Glomerular endothelial cell (primary cell): ENCODE measurements around the gene IRF2BPL. TPM values are rescaled to one million over a fixed set of nuclear protein-coding genes. Genes with fewer than 3 reads are reported as not detected.

Source experiments
- DNase-seq: peaks from one replicate; pipeline ENCODE4 v3.0.0-alpha.2; 2011; ENCODE audit warnings: low read depth, low spot score; ENCODE audit errors: extremely low read depth
- total RNA-seq: library from RNA; depleted of rRNA; stranded (reverse); fragments of >200 nt; gene quantifications from 2 replicates; pipeline ENCODE4 v1.2.3, GENCODE V29; 2015

The IRF2BPL gene
- total RNA-seq, 1 donor from 2014 or later: 34.2 TPM

GRCh38 chr14:76995279-76996035 is 33.1 kb downstream of the IRF2BPL start:
- no peak for DNase-seq

GRCh38 chr14:76993752-76994151 is 34.8 kb downstream of the IRF2BPL start:
- DNase-seq: no peak

- no peak for DNase-seq
Measured at GRCh38 chr14:76990084-76990483, 38.4 kb downstream of the IRF2BPL start.

DNA sequence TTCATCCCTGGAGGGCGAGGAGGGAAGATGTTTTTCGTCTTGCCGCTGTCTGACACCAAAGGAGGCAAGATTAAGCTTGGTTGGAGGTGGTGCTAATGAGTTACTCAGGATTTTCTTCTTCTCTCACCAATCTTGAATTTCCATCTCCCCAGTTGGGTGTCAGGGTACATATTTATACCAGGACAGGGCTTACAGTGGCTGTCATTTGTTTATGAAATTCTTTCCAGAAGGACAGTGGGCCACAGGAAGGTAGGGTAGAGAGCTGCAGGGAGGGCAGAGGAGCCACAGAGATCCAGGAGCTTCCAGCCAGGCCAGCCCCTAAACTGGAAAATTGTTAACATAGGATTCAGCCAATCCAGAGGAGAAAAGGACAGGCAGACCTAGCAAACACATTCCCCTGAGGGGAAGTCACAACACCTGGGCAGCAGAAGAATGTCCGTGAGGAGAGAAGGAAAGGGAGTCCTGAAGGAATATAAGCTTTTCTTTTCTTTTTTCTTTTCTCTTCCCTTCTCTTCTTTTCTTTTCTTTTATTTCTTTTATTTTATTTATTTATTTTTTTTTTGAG is 40.5 kb downstream of the IRF2BPL start:
- no peak for DNase-seq

DNA sequence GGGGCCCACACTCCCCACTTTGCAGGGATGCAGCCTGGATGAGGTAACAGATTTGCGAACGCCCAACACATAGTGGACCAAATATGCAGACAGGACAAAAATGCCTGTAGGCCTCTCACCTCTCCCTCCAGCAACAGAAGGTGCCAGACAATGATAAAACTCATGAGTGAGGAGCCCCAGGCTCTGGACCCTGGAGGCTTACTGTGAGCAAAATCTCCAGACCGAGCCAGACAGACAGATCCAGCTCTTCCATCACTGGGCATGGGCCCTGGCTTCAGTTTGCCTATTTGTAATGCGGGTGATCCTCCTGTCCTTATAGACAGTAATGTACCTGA is 42.3 kb downstream of the IRF2BPL start:
- no peak for DNase-seq

DNA sequence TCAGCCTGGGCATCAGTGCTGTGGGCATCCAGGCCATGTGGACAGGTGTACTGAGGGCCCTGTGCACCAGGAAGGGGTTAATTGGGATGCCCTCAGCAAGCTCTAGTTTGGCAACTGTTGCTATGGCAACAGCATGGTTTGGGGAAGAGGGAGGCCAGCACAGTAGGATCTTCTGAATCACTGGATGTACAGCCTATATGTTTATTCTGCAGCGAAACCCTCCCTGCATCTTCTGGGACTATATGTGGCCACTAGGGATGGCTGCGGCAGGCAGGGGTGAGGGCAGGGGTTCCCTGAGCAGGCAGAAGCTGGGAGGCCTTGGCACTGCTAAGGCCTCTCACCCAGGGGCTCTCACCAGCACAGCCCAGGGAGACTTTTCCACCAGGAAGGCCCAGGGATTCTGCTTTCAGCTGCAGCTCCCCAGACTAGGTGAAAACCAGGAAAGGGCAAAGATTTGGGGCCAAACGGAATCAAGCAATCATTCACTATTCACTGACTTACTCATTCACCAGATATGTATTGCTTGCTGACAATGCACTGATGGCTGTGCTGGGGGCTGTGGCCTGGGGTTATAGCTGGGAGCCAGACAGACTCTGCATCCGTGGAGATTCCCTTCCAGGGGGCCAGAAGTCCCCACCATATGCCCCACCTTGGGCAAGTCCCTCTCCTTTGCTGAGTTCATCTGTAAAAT is 42.8 kb downstream of the IRF2BPL start:
- DNase-seq: no peak

DNA sequence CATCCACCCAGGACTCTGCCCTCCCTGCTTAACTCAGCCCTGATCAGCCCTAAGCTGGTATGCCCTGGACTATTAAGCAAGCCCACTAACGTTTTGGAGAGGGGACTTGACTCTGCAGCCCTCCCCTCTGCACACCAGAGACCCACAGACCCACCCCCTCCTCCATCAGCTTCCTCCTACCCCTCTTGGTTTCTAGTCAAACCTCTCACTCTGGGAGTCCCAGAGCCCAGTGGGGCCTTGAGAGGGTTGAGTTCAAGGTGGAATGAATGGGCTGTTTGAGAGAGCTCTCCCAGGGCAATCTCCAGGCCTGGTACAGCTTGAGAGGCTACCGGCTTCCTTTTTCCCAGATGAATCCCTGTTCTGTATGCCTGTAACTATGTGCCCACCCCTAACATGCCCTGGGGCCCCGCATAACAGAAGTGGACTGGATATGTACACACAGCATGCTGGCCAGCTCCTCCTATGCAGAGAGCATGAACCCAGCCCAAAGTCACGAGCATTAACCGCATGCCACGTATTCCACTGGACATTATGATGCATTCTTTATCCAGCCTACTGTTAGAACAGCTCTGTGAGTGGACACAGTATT is 43.6 kb downstream of the IRF2BPL start:
- no peak for DNase-seq

- DNase-seq: no peak
Measured at GRCh38 chr14:76984297-76984696, 44.2 kb downstream of the IRF2BPL start.

DNA sequence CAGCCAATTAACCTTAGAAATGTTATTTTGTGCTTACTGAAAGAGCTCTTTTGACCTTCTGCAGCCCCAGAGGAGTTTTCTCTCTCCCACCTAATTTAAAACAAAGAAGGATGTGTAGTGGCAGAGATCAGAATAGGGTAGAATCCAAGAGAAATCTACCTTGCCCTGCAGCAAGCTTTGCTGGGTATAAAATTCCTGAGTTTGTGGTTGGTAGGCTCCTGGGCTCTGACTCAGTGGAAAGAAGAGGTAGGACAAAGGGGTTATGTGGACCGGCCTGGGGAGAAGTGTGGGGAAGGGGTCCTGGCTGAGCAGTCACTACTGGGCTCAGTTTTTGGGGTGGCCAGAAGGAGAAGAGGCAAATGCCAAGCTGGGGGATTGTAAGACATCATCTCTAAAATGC is 46.8 kb downstream of the IRF2BPL start:
- no peak for DNase-seq

DNA sequence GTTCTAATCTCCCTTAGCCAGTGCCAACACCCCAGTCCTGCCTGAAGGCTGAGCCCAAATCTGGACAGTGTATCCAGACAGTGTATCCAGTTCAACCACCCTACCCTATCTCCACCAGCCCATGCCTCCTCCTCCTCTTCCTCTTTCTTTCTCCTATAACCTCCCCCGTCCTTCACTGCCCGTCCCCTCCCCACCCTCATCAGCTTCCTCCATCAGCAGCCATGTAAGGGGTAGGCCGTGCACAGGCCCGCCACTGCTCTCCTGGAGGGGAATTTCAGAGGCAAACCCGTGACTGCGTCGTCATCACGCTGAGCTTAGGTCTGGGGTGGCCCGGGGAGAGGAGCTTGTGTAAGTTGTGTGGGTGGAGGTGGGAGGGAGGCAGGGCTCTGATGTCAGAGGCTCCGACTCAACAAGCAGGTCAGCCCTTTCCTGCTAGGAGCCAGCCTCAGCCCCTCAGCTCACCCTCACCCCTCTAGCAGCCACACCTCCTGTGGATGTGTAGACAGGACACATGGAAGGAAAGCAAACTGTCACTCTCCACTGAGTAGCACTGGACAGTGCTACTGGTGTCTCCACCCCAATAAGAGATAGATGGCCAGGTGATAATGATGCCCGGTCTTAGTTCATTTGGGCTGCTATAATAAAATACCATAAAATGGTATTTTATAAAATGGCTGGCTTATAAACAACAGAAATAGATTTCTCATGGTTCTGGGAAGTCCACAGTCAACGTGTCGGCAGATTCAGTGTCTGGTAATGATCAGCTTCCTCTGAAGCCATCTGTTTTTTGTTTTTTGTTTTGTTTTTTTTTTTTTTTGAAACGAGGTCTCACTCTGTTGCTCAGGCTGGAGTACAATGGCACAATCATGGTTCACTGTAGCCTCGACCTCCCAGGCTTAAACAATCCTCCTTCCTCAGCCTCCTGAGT is 50.5 kb downstream of the IRF2BPL start:
- DNase-seq: no peak

DNA sequence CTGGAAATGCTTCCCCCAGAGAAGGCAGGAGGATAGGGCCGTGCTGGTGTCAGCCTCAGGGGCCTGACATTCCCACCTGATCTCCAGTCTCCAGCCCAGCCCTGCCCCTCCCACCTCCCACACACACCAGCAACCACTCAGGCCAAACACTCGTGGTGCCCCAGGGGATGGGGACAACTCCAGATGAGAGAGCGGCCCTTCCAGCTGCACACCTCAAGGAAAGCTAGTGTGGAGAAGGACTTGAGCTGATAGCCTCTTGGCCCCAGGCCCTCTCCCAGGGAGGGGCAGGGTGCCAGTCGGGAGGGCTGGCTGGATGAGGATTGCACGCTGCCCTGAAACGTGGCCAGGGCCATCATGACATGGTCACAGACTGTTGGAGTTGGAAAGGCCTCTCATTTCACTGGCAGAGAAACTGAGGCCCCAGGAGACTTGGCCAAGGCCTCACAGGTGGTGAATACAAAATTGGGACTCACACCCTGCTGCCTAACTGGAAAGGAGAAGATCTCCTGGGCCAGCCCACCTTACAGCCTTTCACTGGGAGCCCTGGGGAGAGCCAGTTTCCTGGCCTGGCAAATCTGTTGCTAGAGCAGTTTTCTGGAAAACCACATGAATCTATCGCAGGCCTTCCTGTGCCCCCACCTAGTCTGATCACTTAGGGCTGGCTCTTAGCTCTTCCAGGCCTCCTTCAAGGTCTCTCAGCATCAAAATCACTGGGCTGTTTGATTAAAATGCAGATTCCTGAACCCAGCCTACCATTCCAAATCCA is 52.1 kb downstream of the IRF2BPL start:
- no peak for DNase-seq

GRCh38 chr14:76975812-76976211 is 52.7 kb downstream of the IRF2BPL start:
- DNase-seq: no peak

DNA sequence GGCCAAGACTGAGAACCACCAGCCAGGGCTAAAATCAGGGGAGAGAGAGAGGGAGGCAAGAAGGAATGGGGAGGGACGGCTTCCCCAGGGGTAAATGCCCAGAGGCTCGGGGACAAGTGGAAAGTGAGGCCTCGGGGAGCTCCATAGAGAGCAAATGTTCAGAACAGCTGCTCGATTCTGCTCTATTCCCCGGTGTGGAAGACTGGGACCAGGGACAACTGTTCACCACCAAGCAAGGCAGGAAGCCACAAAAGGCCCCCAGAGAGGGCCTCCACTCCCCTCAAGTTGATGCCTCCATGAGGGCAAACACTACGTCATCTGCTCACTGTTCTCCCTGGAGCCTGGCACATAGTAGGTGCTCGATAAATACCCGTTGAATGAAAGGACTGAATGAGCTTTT is 53.5 kb downstream of the IRF2BPL start:
- no peak for DNase-seq

Other genes starting within 250 kb of the IRF2BPL start
- gene ANGEL1, start 215.8 kb downstream of the IRF2BPL start, total RNA-seq: 11.1 and 20.1 TPM in 2 replicates
- not detected in 2 replicates for gene LRRC74A, start 202.3 kb downstream of the IRF2BPL start, total RNA-seq
- 12.5 and 19.0 TPM in 2 replicates for gene CIPC, start 69.5 kb upstream of the IRF2BPL start, total RNA-seq
- not detected in 2 replicates for gene ZDHHC22, start 113.1 kb upstream of the IRF2BPL start, total RNA-seq
- gene TMEM63C, start 153.1 kb upstream of the IRF2BPL start, total RNA-seq: 0.35 and 0.82 TPM in 2 replicates
- gene NGB, start 242.5 kb upstream of the IRF2BPL start, total RNA-seq: not detected in 2 replicates